Natural killer cell treated with Interleukin-12 subunit alpha and Interleukin-12 subunit beta and Interleukin-15 and Interleukin-18, amount 100 ng/mL, for 72 hours (primary cell): ENCODE measurements around the gene PIKFYVE. TPM values are rescaled to one million over a fixed set of nuclear protein-coding genes. Genes with fewer than 3 reads are reported as not detected.
"Not testable (repeated sequence)": the region's sequence is repeated elsewhere in the genome, so short reads cannot be mapped to it uniquely, and the experiment has no call there.

Experiments
- ATAC-seq, 2 donors: fragments of 150-1000 bp; cut with Tn5 transposase in 1 of 2; sonication (Bioruptor Pico), chemical (Tn5 transposase) in 1 of 2; 2 replicates each; pipeline ENCODE4 v1.10.0; 2021
- DNase-seq: peaks from one replicate; pipeline ENCODE4 v3.0.0; 2022; ENCODE audit warnings: low spot score
- H3K27ac Mint-ChIP-seq, 2 donors: 1 replicate in 1 of 2; 2 replicates in 1 of 2; pipeline ENCODE4 v1.8.0; 2022; ENCODE audit warnings: mixed read lengths in 2 of 2, mild to moderate bottlenecking in 1 of 2, moderate library complexity in 1 of 2
- H3K27me3 Mint-ChIP-seq, 2 donors: 1 replicate in 1 of 2; 2 replicates in 1 of 2; pipeline ENCODE4 v1.8.0; 2022; ENCODE audit warnings: mixed read lengths in 2 of 2
- H3K36me3 Mint-ChIP-seq: one replicate; pipeline ENCODE4 v1.8.0; 2022; ENCODE audit warnings: mixed read lengths
- H3K4me1 Mint-ChIP-seq, 2 donors: 1 replicate in 1 of 2; 2 replicates in 1 of 2; pipeline ENCODE4 v1.8.0; 2022; ENCODE audit warnings: low read depth in 2 of 2, mixed read lengths in 2 of 2, mild to moderate bottlenecking in 1 of 2
- H3K4me3 Mint-ChIP-seq: one replicate; pipeline ENCODE4 v1.8.0; 2022; ENCODE audit warnings: mixed read lengths
- H3K9me3 Mint-ChIP-seq: 2 replicates; pipeline ENCODE4 v1.8.0; 2022; ENCODE audit warnings: mixed read lengths
- total RNA-seq, 2 donors: library from RNA; stranded (reverse); gene quantifications; one replicate each; pipeline ENCODE4 v1.2.3, GENCODE V29; 2022

Gene PIKFYVE
- total RNA-seq, 2 donors from 2014 or later, result 25.6 to 29.9 TPM

- no peak overlapping the region for H3K4me3 Mint-ChIP-seq
- no peaks in the 10 kb centered on the region for H3K27me3 Mint-ChIP-seq
- DNase-seq, result no peak
- peaks cover 4 to 8% of the 10 kb centered on the region in 2 donors for H3K4me1 Mint-ChIP-seq
- peaks cover 5% of the 10 kb centered on the region for H3K36me3 Mint-ChIP-seq
- H3K9me3 Mint-ChIP-seq, result no peaks in the 10 kb centered on the region
- H3K27ac Mint-ChIP-seq, result no peak overlapping the region
- no peak for ATAC-seq
Measured at GRCh38 chr2:208248601-208249000, 17.5 kb upstream of the PIKFYVE start.

- DNase-seq (no peak), ATAC-seq (no peak)
- Mint-ChIP-seq H3K36me3 (peaks cover 5% of the 10 kb centered on the region), H3K4me1 (peaks cover 5 to 12% of the 10 kb centered on the region in 2 donors), H3K27me3 (no peaks in the 10 kb centered on the region), H3K4me3 (no peak overlapping the region), H3K9me3 (no peaks in the 10 kb centered on the region), H3K27ac (no peak overlapping the region)
Measured at GRCh38 chr2:208249296-208249695, 16.8 kb upstream of the PIKFYVE start.

GRCh38 chr2:208250388-208250787, 15.7 kb upstream of the PIKFYVE start:
- Mint-ChIP-seq H3K27me3 (no peaks in the 10 kb centered on the region), H3K4me1 (peaks cover 9 to 17% of the 10 kb centered on the region in 2 donors), H3K4me3 (no peak overlapping the region), H3K27ac (no peak overlapping the region), H3K36me3 (peaks cover 5% of the 10 kb centered on the region), H3K9me3 (no peaks in the 10 kb centered on the region)
- DNase-seq (no peak), ATAC-seq (no peak)

GRCh38 chr2:208251098-208251497, 15.0 kb upstream of the PIKFYVE start:
- Mint-ChIP-seq H3K27me3 (no peaks in the 10 kb centered on the region), H3K4me1 (peaks cover 12 to 17% of the 10 kb centered on the region in 2 donors), H3K27ac (no peak overlapping the region), H3K4me3 (no peak overlapping the region), H3K36me3 (peaks cover 5% of the 10 kb centered on the region), H3K9me3 (no peaks in the 10 kb centered on the region)
- DNase-seq (no peak), ATAC-seq (no peak)

- no peaks in the 10 kb centered on the region for H3K9me3 Mint-ChIP-seq
- peaks cover 12 to 17% of the 10 kb centered on the region in 2 donors for H3K4me1 Mint-ChIP-seq
- DNase-seq (no peak), ATAC-seq (no peak)
- H3K4me3 Mint-ChIP-seq, result peak overlapping the region; percentile 97
- H3K27me3 Mint-ChIP-seq, result no peaks in the 10 kb centered on the region
- H3K27ac Mint-ChIP-seq, result peak overlapping the region; percentile 16 to 48
- H3K36me3 Mint-ChIP-seq, result peaks cover 5% of the 10 kb centered on the region
Measured at GRCh38 chr2:208252716-208253492, 13.2 kb upstream of the PIKFYVE start.

DNA sequence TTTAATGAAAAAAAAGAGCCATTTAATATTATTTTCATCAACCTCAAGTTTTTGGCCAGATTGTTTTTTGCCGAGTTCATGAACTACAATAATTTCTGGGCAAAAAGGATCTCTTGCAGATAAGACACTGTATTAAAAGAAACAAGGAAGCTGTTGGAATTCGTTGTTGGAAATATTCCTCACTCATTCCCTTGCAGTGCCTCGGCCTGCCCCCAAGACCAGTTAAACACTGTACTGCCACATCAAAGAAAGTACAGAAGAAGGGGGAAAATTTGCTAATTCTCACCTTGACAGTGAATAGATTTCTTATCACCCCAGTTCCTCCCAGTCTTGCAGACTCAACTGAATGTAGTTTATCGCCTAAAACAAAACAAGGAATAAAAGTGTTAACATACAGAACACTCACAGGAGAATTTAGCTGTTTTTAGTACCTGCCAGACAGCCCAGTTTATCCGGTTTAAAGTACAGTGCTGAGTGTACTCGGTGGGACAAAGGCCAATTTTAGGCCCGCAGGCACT, 12.4 kb upstream of the PIKFYVE start:
- H3K9me3 Mint-ChIP-seq, result no peaks in the 10 kb centered on the region
- no peak for ATAC-seq
- H3K36me3 Mint-ChIP-seq, result peaks cover 5% of the 10 kb centered on the region
- peaks cover 12 to 17% of the 10 kb centered on the region in 2 donors for H3K4me1 Mint-ChIP-seq
- peak overlapping the region; percentile 16 to 48 for H3K27ac Mint-ChIP-seq
- no peak for DNase-seq
- H3K4me3 Mint-ChIP-seq, result peak overlapping the region; percentile 97
- no peaks in the 10 kb centered on the region for H3K27me3 Mint-ChIP-seq

GRCh38 chr2:208254118-208254870, 11.8 kb upstream of the PIKFYVE start:
- ATAC-seq (peak; percentile 84 to 87), DNase-seq (peak; percentile 85)
- peaks cover 12 to 17% of the 10 kb centered on the region in 2 donors for H3K4me1 Mint-ChIP-seq
- H3K27me3 Mint-ChIP-seq, result no peaks in the 10 kb centered on the region
- H3K36me3 Mint-ChIP-seq, result peaks cover 5% of the 10 kb centered on the region
- peak overlapping the region; percentile 62 to 64 for H3K27ac Mint-ChIP-seq
- H3K4me3 Mint-ChIP-seq, result peak overlapping the region; percentile 97
- no peaks in the 10 kb centered on the region for H3K9me3 Mint-ChIP-seq

GRCh38 chr2:208254871-208255556, 11.0 kb upstream of the PIKFYVE start, which contains the start of gene IDH1:
IDH1 (minus strand) TSS chr2:208255071; CDS start chr2:208251551, 3,520 bp downstream.
- Mint-ChIP-seq H3K27me3 (no peaks in the 10 kb centered on the region), H3K4me3 (peak within 1 kb of the TSS; percentile 97), H3K27ac (peak within 1 kb of the TSS; percentile 62 to 64), H3K9me3 (no peaks in the 10 kb centered on the region), H3K36me3 (peaks cover 5% of the 10 kb centered on the region), H3K4me1 (peaks cover 12 to 17% of the 10 kb centered on the region in 2 donors)
- DNase-seq (peak; percentile 93), ATAC-seq (peak; percentile 91 to 95)

DNA sequence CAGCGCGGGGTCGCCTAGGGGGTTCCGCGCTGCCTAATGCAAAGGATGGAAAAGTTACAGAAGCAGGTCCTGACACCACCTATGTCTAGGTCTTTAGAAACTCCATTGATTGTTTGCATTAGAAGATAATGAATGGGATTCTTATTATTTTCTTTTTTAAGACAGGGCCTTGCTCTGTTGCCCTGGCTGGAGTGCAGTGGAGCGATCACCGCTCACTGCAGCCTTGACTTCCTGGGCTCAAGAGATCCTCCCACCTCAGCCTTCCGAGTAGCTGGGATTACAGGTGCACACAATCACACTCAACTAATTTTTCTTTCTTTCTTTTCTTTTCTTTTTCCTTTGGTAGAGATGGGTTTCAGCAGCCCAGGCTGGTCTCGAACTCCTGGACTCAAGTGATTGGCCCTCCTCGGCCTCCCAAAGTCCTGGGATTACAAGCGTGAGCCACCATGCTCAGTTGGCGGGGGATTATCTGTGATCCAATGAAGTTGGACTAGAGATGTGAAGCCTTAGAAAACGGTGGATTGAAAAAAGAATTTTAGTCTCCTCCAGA, 10.4 kb upstream of the PIKFYVE start:
- no peaks in the 10 kb centered on the region for H3K27me3 Mint-ChIP-seq
- H3K4me3 Mint-ChIP-seq, result peak overlapping the region; percentile 97
- ATAC-seq (no peak), DNase-seq (no peak)
- peaks cover 5% of the 10 kb centered on the region for H3K36me3 Mint-ChIP-seq
- no peaks in the 10 kb centered on the region for H3K9me3 Mint-ChIP-seq
- peak overlapping the region; percentile 62 to 64 for H3K27ac Mint-ChIP-seq
- H3K4me1 Mint-ChIP-seq, result peaks cover 12 to 17% of the 10 kb centered on the region in 2 donors

DNA sequence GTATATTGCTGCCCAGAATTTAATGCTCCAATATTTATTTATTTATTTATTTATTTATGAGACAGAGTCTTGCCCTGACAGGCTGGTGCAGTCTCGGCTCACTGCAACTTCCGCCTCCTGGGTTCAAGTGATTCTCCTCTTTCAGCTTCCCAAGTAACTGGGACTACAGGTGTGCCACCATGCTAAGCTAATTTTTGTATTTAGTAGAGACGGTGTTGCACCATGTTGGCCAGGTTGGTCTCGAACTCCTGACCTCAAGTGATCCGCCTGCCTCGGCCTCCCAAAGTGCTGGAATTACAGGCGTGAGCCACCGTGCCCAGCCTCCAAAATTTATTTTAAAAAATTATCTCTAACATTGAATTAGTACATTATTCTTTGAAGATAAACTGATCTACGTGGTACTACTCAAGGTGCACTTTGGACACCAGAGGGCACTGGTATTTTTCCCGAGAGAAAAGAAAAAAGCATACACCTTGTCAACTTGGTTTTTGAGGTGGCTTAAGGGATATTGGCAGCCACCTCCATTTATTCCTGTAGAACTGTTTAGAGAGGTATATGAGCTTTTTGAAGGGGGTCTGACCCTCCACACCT, 9.8 kb upstream of the PIKFYVE start:
- Mint-ChIP-seq H3K4me1 (peaks cover 12 to 17% of the 10 kb centered on the region in 2 donors), H3K9me3 (no peaks in the 10 kb centered on the region), H3K36me3 (peaks cover 5% of the 10 kb centered on the region), H3K4me3 (no peak overlapping the region), H3K27me3 (no peaks in the 10 kb centered on the region), H3K27ac (peak overlapping the region in 1 of 2 donors; percentile 64)
- ATAC-seq, result no peak
- DNase-seq, result no peak

GRCh38 chr2:208256849-208257813, 8.9 kb upstream of the PIKFYVE start:
- peaks cover 12 to 17% of the 10 kb centered on the region in 2 donors for H3K4me1 Mint-ChIP-seq
- not testable (repeated sequence) for ATAC-seq, DNase-seq, H3K36me3 Mint-ChIP-seq, H3K27ac Mint-ChIP-seq, H3K9me3 Mint-ChIP-seq, H3K27me3 Mint-ChIP-seq, H3K4me3 Mint-ChIP-seq

DNA sequence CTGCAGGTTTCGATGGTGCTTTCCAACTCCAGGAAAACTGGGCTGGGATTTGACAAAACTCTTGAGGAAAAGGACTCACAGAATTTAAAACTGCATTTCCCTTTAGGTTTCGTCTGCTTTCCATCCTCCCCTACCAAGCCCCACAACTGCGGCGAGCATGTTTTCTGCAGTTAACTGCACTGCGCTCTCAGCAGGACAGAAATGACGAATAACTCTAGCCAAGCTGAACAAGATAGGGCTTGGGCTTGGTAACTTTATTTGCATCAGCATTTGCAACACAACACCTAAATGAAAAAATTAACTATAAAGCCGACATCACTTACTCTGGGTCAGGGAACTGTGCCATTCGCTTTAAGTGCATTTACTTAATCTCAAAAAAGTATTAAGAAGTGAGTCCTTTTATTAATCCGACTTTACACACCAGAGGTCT, 669 bp upstream of the PIKFYVE start:
- DNase-seq (no peak), ATAC-seq (peak; percentile 24 to 56)
- Mint-ChIP-seq H3K4me3 (peak overlapping the region; percentile 94), H3K9me3 (no peaks in the 10 kb centered on the region), H3K36me3 (no peaks in the 10 kb centered on the region), H3K27me3 (no peaks in the 10 kb centered on the region), H3K4me1 (peaks cover 28 to 36% of the 10 kb centered on the region in 2 donors), H3K27ac (peak overlapping the region; percentile 89 to 97)
